ENCODE measurements around the gene LRP8. TPM values are rescaled to one million over a fixed set of nuclear protein-coding genes. Genes with fewer than 3 reads are reported as not detected.

The LRP8 gene
- polyA plus RNA-seq, 1 donor (not counting 4 experiments of a cell fraction or from before 2014, with no cell fraction given): 31.0 TPM

DNA sequence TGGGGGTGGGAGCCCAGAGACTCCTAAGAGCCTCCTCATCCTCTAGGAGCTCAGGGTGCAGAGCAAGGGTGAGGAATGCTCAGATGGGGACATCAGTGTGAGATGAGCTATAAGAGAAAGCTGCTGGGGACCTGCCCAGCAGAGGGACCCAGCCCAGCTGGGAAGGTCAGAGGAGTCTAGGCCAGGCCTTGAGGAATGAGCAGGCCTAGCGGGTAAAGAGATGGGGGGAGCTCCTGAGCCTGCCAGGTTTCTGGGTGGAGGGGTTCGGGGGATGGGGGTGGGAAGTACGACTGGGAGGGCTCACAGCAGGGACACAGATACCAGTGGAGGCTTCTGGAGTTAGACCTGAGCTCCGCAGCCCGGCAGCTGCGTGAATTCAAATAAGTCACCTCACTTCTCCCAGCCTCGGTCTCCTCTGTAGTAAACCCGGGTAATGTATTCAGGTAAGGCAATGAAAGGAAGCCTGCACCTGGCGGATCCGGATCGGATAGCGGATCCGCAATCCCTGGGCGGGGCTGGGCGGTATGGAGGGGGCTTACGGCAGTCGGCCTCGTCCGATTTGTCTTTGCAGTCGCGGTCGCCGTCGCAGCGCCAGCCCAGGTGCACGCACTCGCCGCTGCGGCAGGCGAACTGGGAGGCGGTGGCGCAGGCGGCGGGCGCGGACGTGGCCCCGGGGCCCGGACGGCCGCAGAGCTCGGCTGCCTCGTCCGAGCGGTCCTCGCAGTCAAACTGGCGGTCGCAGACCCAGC, 51.5 kb downstream of the LRP8 start:
- no peaks in the 10 kb centered on the region for H4K20me1 ChIP-seq (ENCODE audit: control insufficient read depth, extremely low read depth, insufficient read depth, low read length)

DNA sequence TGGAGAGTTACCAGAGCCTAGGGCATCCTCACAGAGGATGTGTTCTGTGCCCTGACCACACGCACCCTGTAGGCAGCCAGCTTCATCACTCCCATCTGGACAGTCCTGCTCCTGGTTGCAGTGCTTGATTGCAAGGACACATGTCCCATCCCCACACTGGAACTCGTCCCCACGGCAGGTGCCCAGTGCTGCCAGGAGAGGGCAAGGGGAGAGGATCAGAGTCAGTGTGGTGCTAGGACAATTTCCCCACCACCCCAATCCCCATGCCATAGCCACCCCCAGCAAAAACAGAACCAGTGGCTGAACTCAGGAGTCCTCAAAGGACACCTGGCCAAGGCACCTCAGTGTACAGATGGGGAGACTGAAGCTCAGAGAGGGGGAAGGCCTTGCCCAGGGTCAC, 52.3 kb downstream of the LRP8 start:
- FAIRE-seq: no peak
- no peak for DNase-seq (ENCODE audit: low read depth, low spot score)
- no peaks in the 10 kb centered on the region for H4K20me1 ChIP-seq (ENCODE audit: control insufficient read depth, extremely low read depth, insufficient read depth, low read length)
- no peak overlapping the region for H3K27ac ChIP-seq (ENCODE audit: control insufficient read depth, insufficient read depth, low read length)
- dilution Hi-C loops (cut with MboI; ENCODE audit: extremely low pct_ligation_motif_present, low sequenced_read_pairs): no loop called here
- peaks cover 10 to 26% of the 10 kb centered on the region in 2 experiments for H3K36me3 ChIP-seq (ENCODE audit: control insufficient read depth in 2 of 2, extremely low read depth in 1 of 2, insufficient read depth in 2 of 2, low read length in 2 of 2)
- H3K79me2 ChIP-seq (ENCODE audit: control insufficient read depth, insufficient read depth, low read length): no peaks in the 10 kb centered on the region
- no peak overlapping the region for H3K9ac ChIP-seq (ENCODE audit: control insufficient read depth, extremely low read depth, insufficient read depth, low read length)
- peaks cover 24% of the 10 kb centered on the region for H3K4me1 ChIP-seq (ENCODE audit: control insufficient read depth, extremely low read depth, insufficient read depth, low read length)
- H3K9me1 ChIP-seq (ENCODE audit: control insufficient read depth, extremely low read depth, insufficient read depth, low read length): peaks cover 6% of the 10 kb centered on the region
- TF ChIP-seq, protein P1, sequence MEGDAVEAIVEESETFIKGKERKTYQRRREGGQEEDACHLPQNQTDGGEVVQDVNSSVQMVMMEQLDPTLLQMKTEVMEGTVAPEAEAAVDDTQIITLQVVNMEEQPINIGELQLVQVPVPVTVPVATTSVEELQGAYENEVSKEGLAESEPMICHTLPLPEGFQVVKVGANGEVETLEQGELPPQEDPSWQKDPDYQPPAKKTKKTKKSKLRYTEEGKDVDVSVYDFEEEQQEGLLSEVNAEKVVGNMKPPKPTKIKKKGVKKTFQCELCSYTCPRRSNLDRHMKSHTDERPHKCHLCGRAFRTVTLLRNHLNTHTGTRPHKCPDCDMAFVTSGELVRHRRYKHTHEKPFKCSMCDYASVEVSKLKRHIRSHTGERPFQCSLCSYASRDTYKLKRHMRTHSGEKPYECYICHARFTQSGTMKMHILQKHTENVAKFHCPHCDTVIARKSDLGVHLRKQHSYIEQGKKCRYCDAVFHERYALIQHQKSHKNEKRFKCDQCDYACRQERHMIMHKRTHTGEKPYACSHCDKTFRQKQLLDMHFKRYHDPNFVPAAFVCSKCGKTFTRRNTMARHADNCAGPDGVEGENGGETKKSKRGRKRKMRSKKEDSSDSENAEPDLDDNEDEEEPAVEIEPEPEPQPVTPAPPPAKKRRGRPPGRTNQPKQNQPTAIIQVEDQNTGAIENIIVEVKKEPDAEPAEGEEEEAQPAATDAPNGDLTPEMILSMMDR (optimal IDR thresholded peaks at IDR 0.05 in 1 of 3, IDR thresholded peaks at IDR 0.05 in 1 of 3, conservative IDR thresholded peaks at IDR 0.05 in 1 of 3; ENCODE audit: extremely low read depth in 1 of 3, insufficient read depth in 2 of 3, low read length in 3 of 3): no peak
- TF ChIP-seq EZH2 (IDR thresholded peaks at IDR 0.05; ENCODE audit: low read length): no peak
- no peak overlapping the region for H3K4me3 ChIP-seq (ENCODE audit: control insufficient read depth in 2 of 3, extremely low read depth in 1 of 3, insufficient read depth in 2 of 3, low read depth in 1 of 3, low read length in 3 of 3)
- H3K4me2 ChIP-seq (ENCODE audit: control insufficient read depth, extremely low read depth, insufficient read depth, low read depth, low read length): no peak overlapping the region
- H2AFZ ChIP-seq (ENCODE audit: control insufficient read depth, low read length): no peak overlapping the region
- no peaks in the 10 kb centered on the region for H3K27me3 ChIP-seq (ENCODE audit: control insufficient read depth, extremely low read depth, insufficient read depth, low read length)
- H3K9me3 ChIP-seq (ENCODE audit: control insufficient read depth, low read depth, low read length): no peaks in the 10 kb centered on the region

More for the DNA sequence above, 51.5 kb downstream of the LRP8 start:
- Histone ChIP-seq H3K4me2 (ENCODE audit: control insufficient read depth, extremely low read depth, insufficient read depth, low read depth, low read length) (no peak overlapping the region), H3K9ac (ENCODE audit: control insufficient read depth, extremely low read depth, insufficient read depth, low read length) (no peak overlapping the region), H3K36me3 (ENCODE audit: control insufficient read depth in 2 of 2, extremely low read depth in 1 of 2, insufficient read depth in 2 of 2, low read length in 2 of 2) (peaks cover 8 to 26% of the 10 kb centered on the region in 2 experiments), H2AFZ (ENCODE audit: control insufficient read depth, low read length) (no peak overlapping the region), H3K4me3 (ENCODE audit: control insufficient read depth in 2 of 3, extremely low read depth in 1 of 3, insufficient read depth in 2 of 3, low read depth in 1 of 3, low read length in 3 of 3) (no peak overlapping the region), H3K9me3 (ENCODE audit: control insufficient read depth, low read depth, low read length) (no peaks in the 10 kb centered on the region), H3K27ac (ENCODE audit: control insufficient read depth, insufficient read depth, low read length) (no peak overlapping the region), H3K9me1 (ENCODE audit: control insufficient read depth, extremely low read depth, insufficient read depth, low read length) (peaks cover 6% of the 10 kb centered on the region), H3K27me3 (ENCODE audit: control insufficient read depth, extremely low read depth, insufficient read depth, low read length) (no peaks in the 10 kb centered on the region), H3K79me2 (ENCODE audit: control insufficient read depth, insufficient read depth, low read length) (no peaks in the 10 kb centered on the region), H3K4me1 (ENCODE audit: control insufficient read depth, extremely low read depth, insufficient read depth, low read length) (peaks cover 24% of the 10 kb centered on the region)
- TF ChIP-seq, protein P1 (optimal IDR thresholded peaks at IDR 0.05 in 1 of 3, IDR thresholded peaks at IDR 0.05 in 1 of 3, conservative IDR thresholded peaks at IDR 0.05 in 1 of 3; ENCODE audit: extremely low read depth in 1 of 3, insufficient read depth in 2 of 3, low read length in 3 of 3): no peak
- no peak for TF ChIP-seq EZH2 (IDR thresholded peaks at IDR 0.05; ENCODE audit: low read length)
- DNase-seq (ENCODE audit: low read depth, low spot score): no peak
- no peak for FAIRE-seq
- dilution Hi-C loops (cut with MboI; ENCODE audit: extremely low pct_ligation_motif_present, low sequenced_read_pairs): no loop called here
